ENCODE measurements around the gene DAPK1.

DNA sequence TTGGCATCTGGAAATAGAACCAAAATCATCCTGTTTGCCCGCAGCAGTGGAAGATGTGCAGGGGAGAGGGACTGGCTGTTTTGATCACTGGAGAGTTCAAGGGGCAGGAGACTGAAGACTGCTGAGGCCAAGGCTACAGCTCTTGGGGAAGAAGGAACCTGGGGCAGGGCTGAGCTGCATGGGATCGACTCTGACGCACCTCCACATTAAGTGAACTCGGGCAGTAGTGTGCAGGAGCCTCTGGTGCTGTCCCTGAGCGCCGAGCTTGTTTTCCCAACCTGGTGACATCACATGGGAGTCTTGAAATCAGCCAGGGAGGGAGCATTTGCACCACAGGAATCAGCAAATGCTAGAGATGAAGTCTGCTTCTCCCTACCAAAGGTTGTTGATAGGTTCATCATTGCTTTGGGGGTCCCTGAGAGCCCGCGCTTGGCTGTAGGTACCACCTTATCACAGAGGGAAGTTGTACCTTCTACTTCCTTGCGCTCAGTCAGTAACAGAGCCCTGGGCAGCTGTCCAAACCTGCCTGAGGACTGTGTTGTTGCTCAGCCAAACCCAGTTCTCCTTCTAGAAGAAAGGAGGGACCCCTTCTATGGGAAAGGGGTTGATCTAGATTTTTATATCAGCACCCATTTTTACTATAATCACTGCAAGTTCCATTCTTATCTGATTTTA is 175.9 kb downstream of the DAPK1 start:
- TF ChIP-seq, protein P1, sequence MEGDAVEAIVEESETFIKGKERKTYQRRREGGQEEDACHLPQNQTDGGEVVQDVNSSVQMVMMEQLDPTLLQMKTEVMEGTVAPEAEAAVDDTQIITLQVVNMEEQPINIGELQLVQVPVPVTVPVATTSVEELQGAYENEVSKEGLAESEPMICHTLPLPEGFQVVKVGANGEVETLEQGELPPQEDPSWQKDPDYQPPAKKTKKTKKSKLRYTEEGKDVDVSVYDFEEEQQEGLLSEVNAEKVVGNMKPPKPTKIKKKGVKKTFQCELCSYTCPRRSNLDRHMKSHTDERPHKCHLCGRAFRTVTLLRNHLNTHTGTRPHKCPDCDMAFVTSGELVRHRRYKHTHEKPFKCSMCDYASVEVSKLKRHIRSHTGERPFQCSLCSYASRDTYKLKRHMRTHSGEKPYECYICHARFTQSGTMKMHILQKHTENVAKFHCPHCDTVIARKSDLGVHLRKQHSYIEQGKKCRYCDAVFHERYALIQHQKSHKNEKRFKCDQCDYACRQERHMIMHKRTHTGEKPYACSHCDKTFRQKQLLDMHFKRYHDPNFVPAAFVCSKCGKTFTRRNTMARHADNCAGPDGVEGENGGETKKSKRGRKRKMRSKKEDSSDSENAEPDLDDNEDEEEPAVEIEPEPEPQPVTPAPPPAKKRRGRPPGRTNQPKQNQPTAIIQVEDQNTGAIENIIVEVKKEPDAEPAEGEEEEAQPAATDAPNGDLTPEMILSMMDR (IDR thresholded peaks at IDR 0.05; ENCODE audit: poor library complexity), result no peak
- no peak for TF ChIP-seq EZH2phosphoT487 (IDR thresholded peaks at IDR 0.05; ENCODE audit: low read depth, severe bottlenecking, unreplicated experiment)
- TF ChIP-seq EZH2 (IDR thresholded peaks at IDR 0.05; ENCODE audit: borderline replicate concordance), result no peak
